Stimulated activated CD4-positive, alpha-beta T cell treated with anti-CD3 and anti-CD28 coated beads, Interleukin-2, amount 100 ng/mL, for 4 hours (primary cell): ENCODE results near the gene AKAP1.

ENCODE experiments used
- DNase-seq: peaks from one replicate; pipeline ENCODE4 v3.0.0-alpha.2; 2020; ENCODE audit warnings: low read depth

Gene AKAP1

GRCh38 chr17:57106107-57106835 lies 21.2 kb downstream of the AKAP1 start:
- no peak for DNase-seq

- no peak for DNase-seq
Observed at GRCh38 chr17:57106836-57107497, 21.9 kb downstream of the AKAP1 start.

- no peak for DNase-seq
Observed at GRCh38 chr17:57107498-57108101, 22.6 kb downstream of the AKAP1 start.

- no peak for DNase-seq
Observed at GRCh38 chr17:57108671-57109392, 23.8 kb downstream of the AKAP1 start.

DNA sequence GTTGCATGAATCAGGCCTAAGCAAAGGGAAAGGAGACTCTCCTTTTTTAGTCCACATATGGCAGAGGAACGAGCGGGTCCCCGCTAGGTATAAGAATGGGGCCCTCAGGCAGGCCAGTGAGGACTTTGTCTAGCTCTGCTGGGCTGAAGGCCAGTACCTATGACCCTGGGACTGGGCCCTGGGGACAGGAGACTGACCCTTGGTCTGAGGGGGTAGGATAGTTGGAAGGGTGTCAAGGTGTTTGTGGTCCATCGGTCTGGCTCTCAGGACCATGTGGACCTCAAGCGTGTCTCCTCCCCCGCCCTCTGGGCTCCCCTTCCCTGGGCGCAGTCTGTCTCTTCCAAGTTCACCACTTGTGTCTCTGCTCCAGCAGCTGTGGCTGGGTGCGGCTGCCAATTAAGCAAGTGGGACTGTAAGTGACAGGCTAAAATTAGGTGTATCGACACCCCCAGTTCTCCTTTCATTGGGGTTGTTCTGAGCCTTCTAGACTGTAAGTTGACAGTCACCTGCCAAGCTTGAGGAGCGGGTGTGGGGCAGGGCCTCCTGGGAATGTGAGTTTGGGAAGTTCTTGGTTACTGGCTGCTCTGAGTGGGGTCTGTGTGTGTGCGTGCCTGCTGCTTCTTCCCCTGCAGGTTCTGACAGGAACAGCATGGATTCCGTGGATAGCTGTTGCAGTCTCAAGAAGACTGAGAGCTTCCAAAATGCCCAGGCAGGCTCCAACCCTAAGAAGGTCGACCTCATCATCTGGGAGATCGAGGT lies 24.5 kb downstream of the AKAP1 start:
- no peak for DNase-seq

DNA sequence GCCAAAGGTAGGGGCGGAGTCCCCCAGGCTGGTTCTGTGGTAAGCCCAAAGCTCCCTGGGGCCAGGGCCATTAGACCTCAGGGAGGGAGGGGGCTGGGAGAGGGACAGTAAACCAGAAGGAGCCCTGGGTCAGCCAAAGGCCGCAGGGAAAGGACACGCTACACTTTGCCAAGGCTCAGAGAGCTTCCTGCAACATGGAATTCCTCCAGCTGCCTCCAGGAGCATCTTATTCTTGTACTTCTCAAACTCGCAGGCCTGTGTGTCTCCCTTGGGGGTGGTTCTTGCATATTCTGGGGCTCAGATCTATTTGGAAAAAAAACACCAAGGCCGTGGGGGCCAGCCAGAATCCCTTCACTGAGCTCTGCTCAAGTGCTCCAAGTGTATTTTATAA lies 25.1 kb downstream of the AKAP1 start:
- no peak for DNase-seq

- DNase-seq: no peak
Observed at GRCh38 chr17:57110579-57111325, 25.7 kb downstream of the AKAP1 start.

DNA sequence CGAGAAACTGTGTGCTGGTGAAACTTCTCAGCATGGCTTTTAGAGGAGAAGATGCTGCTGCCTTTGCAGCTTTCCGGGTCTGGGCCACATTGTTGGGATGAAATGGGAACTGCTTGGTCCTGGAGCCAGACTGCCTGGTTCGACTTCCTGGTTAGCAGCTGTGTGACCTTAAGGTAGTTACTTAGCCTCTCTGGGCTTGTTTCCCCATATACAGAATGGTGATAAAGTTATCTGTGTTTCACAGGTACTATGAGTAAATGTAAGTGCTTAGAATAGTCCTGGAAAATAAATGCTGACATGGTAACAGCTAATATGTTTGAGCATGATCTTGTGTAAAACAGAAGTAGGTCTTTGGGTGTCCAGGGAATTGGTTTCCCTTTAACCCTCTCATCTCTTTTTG lies 26.3 kb downstream of the AKAP1 start:
- DNase-seq: no peak

GRCh38 chr17:57113011-57113410 lies 28.0 kb downstream of the AKAP1 start:
- no peak for DNase-seq

DNA sequence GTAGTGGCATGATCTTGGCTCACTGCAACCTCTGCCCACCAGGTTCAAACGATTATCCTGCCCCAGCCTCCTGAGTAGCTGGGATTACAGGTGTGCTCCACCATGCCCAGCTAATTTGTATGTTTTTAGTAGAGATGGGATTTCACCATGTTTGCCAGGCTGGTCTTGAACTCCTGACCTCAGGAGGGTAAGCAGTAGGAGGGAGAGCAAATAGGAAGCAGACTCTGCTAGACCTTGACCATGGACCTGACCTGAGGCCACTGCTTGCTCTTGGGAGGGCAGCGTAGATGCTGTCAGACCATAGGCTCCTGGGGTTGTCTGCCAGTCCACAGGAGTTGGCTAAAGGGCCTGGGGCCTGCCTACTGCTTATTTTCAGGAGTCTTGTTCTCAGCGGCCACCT lies 28.6 kb downstream of the AKAP1 start:
- DNase-seq: no peak

DNA sequence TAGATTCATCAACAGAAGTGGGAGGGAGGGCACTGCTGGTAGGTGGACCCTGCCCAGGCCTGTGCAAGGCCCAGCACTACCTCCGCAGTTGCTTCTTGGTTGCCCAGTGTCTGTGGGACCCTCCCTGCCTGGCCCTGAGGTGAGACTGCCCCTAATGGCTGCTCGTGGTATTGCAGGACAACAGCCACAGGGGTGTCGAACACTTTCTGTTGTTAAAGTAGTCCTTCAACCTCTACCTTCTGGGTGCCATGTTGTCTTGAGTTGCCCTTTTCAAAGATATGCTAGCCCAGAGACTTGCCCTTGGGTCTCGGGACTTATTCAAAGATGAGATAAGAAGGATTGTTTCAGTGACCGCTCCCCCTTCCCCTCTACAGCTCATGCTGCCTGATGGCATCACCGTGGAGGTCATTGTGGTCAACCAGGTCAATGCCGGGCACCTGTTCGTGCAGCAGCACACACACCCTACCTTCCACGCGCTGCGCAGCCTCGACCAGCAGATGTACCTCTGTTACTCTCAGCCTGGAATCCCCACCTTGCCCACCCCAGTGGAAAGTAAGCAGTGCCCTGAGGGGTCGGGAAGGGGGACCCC lies 29.1 kb downstream of the AKAP1 start:
- peak; percentile 44 for DNase-seq

DNA sequence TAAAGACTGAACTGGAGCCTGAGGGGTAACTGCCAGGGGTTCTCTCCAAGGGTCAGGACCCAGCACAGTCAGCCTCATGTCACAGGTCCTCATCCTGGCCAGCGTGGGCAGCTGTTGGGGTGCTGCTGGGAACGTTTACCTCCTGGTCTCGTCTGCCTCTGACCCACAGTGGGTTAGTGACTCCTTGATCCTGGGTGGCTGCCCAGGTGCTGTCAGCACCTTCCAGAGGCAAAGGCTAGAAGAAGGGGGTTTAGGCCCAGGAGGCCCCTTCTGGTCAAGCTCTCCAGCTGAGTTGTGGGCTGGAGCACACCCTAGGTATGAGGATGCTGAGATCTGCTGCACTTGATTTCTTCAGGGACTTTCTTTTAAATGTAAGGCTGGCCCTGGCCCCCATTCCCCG lies 30.3 kb downstream of the AKAP1 start:
- DNase-seq: no peak

- DNase-seq: no peak
Observed at GRCh38 chr17:57115916-57116315, 30.9 kb downstream of the AKAP1 start.

GRCh38 chr17:57117798-57118197 lies 32.8 kb downstream of the AKAP1 start:
- no peak for DNase-seq

DNA sequence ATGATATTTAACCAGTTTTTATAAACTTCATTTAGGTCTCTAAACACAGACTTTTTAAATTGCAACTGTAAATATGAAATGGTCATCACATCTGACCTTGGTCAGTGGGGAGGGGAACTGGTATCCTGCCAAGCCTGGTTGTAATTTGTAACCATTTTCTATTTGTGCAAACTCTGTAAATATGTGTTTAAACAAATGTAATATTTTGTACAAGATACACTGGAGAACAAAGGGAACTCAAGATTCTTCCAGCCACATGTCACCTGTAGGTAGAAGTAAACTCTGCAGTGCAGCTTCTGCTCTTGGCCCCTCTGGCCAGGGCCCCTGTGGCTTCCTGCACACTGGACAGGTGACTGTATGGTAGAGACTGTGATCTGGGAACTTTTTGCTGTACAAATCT lies 35.8 kb downstream of the AKAP1 start:
- no peak for DNase-seq

DNA sequence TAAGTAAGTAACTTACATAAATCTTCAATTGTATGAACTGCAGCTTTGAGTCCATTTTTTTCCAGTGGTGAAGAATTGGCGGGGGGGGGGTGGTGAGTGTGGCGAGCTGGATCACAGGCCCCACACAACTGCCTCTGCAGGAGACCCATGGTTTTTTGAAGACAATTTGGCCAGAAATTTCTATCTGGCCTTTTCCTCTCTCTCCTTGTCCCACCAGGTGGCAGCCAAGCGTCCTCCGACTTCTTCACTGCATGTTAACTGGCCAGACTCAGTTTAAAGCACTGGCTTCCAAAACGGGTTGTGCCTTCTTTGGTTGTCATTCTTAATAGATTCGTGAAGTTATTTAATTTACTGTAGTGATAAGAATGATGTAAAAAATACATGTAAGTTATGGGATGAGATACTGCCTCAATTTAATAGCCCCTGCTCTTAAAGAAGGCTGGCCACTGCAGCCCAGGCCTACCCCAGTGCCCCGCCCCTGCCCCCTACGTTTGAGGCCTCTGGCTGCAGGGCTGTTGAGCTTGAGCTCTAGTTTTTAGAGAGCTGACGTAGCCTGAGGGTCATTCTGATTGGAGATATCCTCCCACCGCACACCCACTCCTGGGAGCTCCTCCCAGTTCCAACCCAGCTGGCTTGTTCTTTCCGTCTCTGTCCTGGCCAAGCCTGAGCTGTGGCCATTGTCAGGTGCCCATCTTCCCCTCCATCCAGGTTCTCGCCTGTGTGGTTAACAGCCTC lies 36.4 kb downstream of the AKAP1 start:
- DNase-seq: no peak

GRCh38 chr17:57124053-57124452 lies 39.0 kb downstream of the AKAP1 start:
- DNase-seq: no peak

GRCh38 chr17:57125406-57125805 lies 40.4 kb downstream of the AKAP1 start:
- DNase-seq: no peak

DNA sequence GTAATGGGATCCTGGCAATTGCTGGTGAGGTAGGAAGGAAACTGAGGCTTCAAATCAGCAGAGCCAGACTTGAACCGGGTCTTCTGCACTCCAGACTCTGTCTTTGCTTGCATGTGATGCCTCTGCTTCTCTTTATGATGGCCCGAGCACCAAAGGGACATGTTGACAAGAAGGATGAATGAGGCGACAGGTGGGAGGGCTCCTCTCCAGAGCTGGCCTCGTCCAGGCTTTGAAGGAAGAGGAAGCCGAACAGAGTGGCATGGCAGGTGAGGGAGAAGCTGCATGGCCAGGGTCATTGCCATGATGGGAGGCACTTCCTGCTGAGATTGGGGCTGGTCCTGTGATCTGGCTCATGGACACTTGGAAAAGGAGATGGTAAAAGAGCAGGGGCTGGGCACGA lies 40.8 kb downstream of the AKAP1 start:
- DNase-seq: no peak
